Measurements from ENCODE around the gene KCNE1. TPM values are rescaled to one million over a fixed set of nuclear protein-coding genes. Genes with fewer than 3 reads are reported as not detected.
"Not testable (repeated sequence)": the region's sequence is repeated elsewhere in the genome, so short reads cannot be mapped to it uniquely, and the experiment has no call there.

Gene KCNE1
- total RNA-seq, 1 donor from 2014 or later: 0.53 TPM

DNA sequence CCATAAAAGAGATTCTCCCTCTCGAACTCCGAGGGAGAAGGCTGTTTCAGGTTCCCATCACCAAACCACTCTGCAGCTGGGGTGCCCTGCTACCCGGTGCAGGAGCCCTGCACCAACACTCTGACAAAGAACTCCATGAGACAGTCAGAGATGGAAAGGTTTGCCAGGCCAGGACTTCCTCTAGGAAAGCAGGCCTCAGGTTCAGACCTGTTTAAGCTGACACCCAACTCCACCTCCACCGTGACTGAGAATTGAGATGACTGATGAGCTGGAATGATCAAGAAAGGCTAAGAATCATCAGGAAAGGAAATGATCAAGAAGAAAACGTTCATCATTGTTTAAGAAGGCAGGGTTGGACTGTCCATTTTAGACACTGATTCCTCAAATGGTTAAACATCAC, 46.2 kb upstream of the KCNE1 start:
- Mint-ChIP-seq H3K27ac (no peak overlapping the region), H3K27me3 (no peaks in the 10 kb centered on the region), H3K4me3 (ENCODE audit: low read depth) (no peak overlapping the region), H3K4me1 (ENCODE audit: low read depth) (no peaks in the 10 kb centered on the region), H3K36me3 (ENCODE audit: insufficient read depth) (peaks cover 3% of the 10 kb centered on the region), H3K9me3 (ENCODE audit: low read depth) (peaks cover 16% of the 10 kb centered on the region)
- no peak for DNase-seq (ENCODE audit: low spot score, unreplicated experiment)
- TF ChIP-seq, protein P1, sequence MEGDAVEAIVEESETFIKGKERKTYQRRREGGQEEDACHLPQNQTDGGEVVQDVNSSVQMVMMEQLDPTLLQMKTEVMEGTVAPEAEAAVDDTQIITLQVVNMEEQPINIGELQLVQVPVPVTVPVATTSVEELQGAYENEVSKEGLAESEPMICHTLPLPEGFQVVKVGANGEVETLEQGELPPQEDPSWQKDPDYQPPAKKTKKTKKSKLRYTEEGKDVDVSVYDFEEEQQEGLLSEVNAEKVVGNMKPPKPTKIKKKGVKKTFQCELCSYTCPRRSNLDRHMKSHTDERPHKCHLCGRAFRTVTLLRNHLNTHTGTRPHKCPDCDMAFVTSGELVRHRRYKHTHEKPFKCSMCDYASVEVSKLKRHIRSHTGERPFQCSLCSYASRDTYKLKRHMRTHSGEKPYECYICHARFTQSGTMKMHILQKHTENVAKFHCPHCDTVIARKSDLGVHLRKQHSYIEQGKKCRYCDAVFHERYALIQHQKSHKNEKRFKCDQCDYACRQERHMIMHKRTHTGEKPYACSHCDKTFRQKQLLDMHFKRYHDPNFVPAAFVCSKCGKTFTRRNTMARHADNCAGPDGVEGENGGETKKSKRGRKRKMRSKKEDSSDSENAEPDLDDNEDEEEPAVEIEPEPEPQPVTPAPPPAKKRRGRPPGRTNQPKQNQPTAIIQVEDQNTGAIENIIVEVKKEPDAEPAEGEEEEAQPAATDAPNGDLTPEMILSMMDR (IDR thresholded peaks at IDR 0.05; ENCODE audit: unreplicated experiment): no peak

DNA sequence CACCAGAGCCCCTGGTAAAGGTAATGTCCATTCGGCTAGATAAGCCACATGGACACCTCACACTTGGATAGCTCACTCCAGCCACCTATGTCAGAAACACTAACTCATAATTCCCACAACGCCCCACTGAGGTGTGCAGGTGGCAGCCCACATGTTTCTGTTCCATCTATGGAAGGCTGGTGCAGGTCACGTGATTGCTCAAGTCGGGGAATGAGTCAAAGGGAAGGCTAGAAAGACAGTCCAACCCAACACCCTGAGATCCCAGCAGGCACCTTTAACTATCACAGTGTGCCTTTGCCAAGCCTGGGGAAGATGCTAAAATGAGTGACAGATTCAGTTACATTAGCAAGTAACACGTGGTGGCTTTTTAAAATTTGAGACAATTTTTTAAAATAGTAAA, 45.3 kb upstream of the KCNE1 start:
- H3K27ac Mint-ChIP-seq: no peak overlapping the region
- H3K36me3 Mint-ChIP-seq (ENCODE audit: insufficient read depth): peaks cover 3% of the 10 kb centered on the region
- TF ChIP-seq, protein P1 (IDR thresholded peaks at IDR 0.05; ENCODE audit: unreplicated experiment): no peak
- H3K4me1 Mint-ChIP-seq (ENCODE audit: low read depth): no peaks in the 10 kb centered on the region
- H3K27me3 Mint-ChIP-seq: no peaks in the 10 kb centered on the region
- H3K9me3 Mint-ChIP-seq (ENCODE audit: low read depth): peaks cover 12% of the 10 kb centered on the region
- no peak for DNase-seq (ENCODE audit: low spot score, unreplicated experiment)
- no peak overlapping the region for H3K4me3 Mint-ChIP-seq (ENCODE audit: low read depth)

DNA sequence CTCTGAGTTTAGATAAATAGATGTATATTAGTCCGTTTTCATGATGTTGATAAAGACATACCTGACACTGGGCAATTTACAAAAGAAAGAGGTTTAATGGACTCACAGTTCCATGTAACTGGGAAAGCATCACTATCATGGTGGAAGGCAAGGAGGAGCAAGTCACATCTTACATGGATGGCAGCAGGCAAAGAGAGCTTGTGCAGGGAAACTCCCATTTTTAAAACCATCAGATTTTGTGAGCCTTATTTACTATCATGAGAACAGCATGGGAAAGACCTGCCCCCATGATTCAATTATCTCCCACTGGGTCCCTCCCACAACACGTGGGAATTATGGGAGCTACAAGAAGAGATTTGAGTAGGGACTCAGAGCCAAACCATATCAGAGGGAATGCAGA, 42.7 kb upstream of the KCNE1 start:
- not testable (repeated sequence) for H3K27me3 Mint-ChIP-seq; DNase-seq (ENCODE audit: low spot score, unreplicated experiment); H3K27ac Mint-ChIP-seq; H3K36me3 Mint-ChIP-seq (ENCODE audit: insufficient read depth); H3K4me3 Mint-ChIP-seq (ENCODE audit: low read depth); H3K4me1 Mint-ChIP-seq (ENCODE audit: low read depth)
- peaks cover 17% of the 10 kb centered on the region for H3K9me3 Mint-ChIP-seq (ENCODE audit: low read depth)

DNA sequence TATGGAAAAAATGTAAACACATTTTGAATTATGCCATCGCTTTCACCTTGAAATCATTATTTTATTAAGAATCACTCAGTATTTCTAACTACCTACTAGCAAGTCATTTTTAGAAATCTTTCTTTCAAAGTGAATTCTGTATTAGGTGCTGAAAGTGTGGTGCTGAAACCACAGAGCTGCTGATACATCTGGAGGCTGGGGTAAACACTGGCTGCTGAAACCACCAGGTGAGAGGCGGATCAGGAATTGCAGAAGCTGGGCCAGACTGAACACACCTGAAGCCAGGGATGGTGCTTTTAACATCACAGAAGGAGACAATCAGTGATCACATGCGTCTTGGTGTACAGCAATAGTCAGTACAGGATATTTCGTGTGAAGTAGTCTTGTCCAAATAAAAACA, 42.2 kb upstream of the KCNE1 start:
- Mint-ChIP-seq H3K27me3 (no peaks in the 10 kb centered on the region), H3K9me3 (ENCODE audit: low read depth) (peaks cover 17% of the 10 kb centered on the region)
- TF ChIP-seq, protein P1 (IDR thresholded peaks at IDR 0.05; ENCODE audit: unreplicated experiment): no peak

DNA sequence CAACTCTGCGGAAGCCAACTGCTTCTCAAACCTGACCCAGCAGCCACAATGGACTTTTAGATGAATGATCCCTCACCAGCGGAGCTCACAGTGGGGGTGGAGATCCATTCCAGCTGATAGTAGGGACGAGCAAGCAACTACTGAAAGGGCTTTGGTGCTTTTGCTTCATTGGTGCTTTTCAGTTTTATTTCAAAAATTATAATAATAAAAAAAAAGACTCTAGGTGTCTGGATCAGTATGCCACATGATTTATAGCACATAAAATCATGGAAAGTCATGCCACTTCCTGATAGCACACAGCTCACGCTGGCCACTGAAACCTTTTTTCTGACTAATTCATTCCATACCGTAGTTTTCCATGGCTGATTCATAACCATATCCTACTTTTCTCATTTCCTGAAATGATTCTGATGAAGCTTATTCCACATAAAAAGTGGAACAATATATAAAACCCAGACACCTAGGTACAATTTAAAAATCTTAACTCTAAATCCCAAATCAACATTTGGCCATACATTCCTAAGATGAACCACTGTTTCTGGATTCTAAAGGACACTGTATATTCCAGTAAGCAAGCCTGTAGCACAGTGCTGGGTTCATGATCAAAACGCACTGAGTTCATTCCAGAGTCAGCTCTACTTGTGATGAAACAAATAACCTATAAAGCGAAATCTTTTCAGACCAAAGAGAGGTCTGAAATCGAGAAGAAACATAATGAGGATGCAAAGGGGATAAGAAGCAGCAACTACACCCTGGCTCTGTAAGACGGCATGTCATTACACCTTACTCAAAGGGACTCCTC, 41.3 kb upstream of the KCNE1 start:
- Mint-ChIP-seq H3K4me3 (ENCODE audit: low read depth) (no peak overlapping the region), H3K27me3 (no peaks in the 10 kb centered on the region), H3K27ac (no peak overlapping the region), H3K4me1 (ENCODE audit: low read depth) (no peaks in the 10 kb centered on the region), H3K36me3 (ENCODE audit: insufficient read depth) (peaks cover 3% of the 10 kb centered on the region), H3K9me3 (ENCODE audit: low read depth) (peaks cover 17% of the 10 kb centered on the region)
- TF ChIP-seq, protein P1 (IDR thresholded peaks at IDR 0.05; ENCODE audit: unreplicated experiment): no peak
- DNase-seq (ENCODE audit: low spot score, unreplicated experiment): no peak

More for the DNA sequence above, 42.2 kb upstream of the KCNE1 start:
- no peaks in the 10 kb centered on the region for H3K4me1 Mint-ChIP-seq (ENCODE audit: low read depth)
- H3K4me3 Mint-ChIP-seq (ENCODE audit: low read depth): no peak overlapping the region
- DNase-seq (ENCODE audit: low spot score, unreplicated experiment): no peak
- peaks cover 3% of the 10 kb centered on the region for H3K36me3 Mint-ChIP-seq (ENCODE audit: insufficient read depth)
- no peak overlapping the region for H3K27ac Mint-ChIP-seq
